ENCODE measurements around the gene DNAJC28.

DNA sequence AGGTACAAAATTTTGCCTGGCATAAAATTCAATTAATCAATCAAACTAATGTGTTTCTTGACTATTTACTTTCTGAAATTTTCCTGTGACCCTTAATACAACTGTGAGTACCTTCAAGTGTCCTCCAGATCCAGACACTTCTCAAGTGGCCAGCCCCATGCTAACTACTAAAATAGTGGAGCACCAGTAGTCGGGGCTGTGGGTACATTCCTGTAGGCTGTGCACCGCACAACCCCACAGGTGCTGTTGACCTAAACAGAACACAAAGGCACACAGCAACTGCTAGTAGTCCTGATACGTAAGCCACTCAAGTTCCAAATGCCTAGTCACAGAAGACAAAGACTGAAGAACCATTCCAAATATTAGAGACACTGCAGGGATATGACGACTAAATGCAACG, 48.3 kb downstream of the DNAJC28 start:
- TF ChIP-seq, protein P1, sequence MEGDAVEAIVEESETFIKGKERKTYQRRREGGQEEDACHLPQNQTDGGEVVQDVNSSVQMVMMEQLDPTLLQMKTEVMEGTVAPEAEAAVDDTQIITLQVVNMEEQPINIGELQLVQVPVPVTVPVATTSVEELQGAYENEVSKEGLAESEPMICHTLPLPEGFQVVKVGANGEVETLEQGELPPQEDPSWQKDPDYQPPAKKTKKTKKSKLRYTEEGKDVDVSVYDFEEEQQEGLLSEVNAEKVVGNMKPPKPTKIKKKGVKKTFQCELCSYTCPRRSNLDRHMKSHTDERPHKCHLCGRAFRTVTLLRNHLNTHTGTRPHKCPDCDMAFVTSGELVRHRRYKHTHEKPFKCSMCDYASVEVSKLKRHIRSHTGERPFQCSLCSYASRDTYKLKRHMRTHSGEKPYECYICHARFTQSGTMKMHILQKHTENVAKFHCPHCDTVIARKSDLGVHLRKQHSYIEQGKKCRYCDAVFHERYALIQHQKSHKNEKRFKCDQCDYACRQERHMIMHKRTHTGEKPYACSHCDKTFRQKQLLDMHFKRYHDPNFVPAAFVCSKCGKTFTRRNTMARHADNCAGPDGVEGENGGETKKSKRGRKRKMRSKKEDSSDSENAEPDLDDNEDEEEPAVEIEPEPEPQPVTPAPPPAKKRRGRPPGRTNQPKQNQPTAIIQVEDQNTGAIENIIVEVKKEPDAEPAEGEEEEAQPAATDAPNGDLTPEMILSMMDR (IDR thresholded peaks at IDR 0.05) = no peak
- no peak for TF ChIP-seq POLR2A (IDR thresholded peaks at IDR 0.05)

Measured in adrenal gland (tissue), 5 donors.